Ascending aorta (tissue), 2 donors: ENCODE results near the gene AP2A1. TPM values are rescaled to one million over a fixed set of nuclear protein-coding genes. Genes with fewer than 3 reads are reported as not detected.

Experiments
- DNase-seq, 2 donors: peaks; one replicate each; pipeline ENCODE4 v3.0.0-alpha.2; 2019; ENCODE audit warnings: low spot score in 2 of 2
- H3K27ac ChIP-seq, 2 donors: fragments of 200-600 bp; sonication (generic); one replicate each; pipeline ENCODE4 v1.5.1; 2016 to 2017; ENCODE audit warnings: mild to moderate bottlenecking in 1 of 2
- H3K27me3 ChIP-seq: fragments of 200-600 bp; sonication (generic); one replicate; pipeline ENCODE4 v1.5.1; 2017
- H3K36me3 ChIP-seq, 2 donors: fragments of 200-600 bp; sonication (generic); one replicate each; pipeline ENCODE4 v1.5.1; 2016
- H3K4me1 ChIP-seq, 2 donors: fragments of 200-600 bp; sonication (generic); one replicate each; pipeline ENCODE4 v1.5.1; 2016 to 2017; ENCODE audit warnings: mild to moderate bottlenecking in 1 of 2
- H3K4me3 ChIP-seq, 2 donors: fragments of 200-600 bp; sonication (generic); one replicate each; pipeline ENCODE4 v1.5.1; 2016 to 2017; ENCODE audit warnings: mild to moderate bottlenecking in 1 of 2
- H3K9me3 ChIP-seq, 2 donors: fragments of 200-600 bp; sonication (generic); one replicate each; pipeline ENCODE4 v1.5.1; 2016
- CTCF ChIP-seq, 3 experiments: fragments of 200-600 bp in 2 of 3; fragments of 450-650 bp in 1 of 3; sonication (generic) in 2 of 3; IDR thresholded peaks; one replicate each; pipeline ENCODE4 v1.5.1; 2016 to 2019; ENCODE audit warnings: antibody characterized with exemption in 3 of 3, mild to moderate bottlenecking in 1 of 3, moderate library complexity in 1 of 3
- intact Hi-C: fragments of 100-400 bp; cut with DNase I; formaldehyde crosslinking; loops from one replicate; pipeline ENCODE4 v1.15.1; 2023
- total RNA-seq: library from RNA; depleted of rRNA; stranded (reverse); fragments of >200 nt; gene quantifications from one replicate; pipeline ENCODE4 v1.1.0, GENCODE V29; 2016

The AP2A1 gene
- total RNA-seq, 1 donor from 2014 or later, result 249 TPM

GRCh38 chr19:49850487-49851342 is 83.9 kb downstream of the AP2A1 start, which contains the start of gene PTOV1:
TSS of gene PTOV1 (plus strand) at chr19:49851159.
- TF ChIP-seq CTCF (IDR thresholded peaks at IDR 0.05), result peak in 1 of 3 experiments; percentile 4
- peaks cover 8 to 13% of the 10 kb centered on the region in 2 donors for H3K36me3 ChIP-seq
- H3K4me3 ChIP-seq, result peak within 1 kb of the TSS; percentile 85 to 90
- peak within 1 kb of the TSS; percentile 99 to 100 for H3K27ac ChIP-seq
- DNase-seq, result peak; percentile 51 to 96
- no peaks in the 10 kb centered on the region for H3K27me3 ChIP-seq
- no peaks in the 10 kb centered on the region for H3K9me3 ChIP-seq
- H3K4me1 ChIP-seq, result peaks cover 4 to 10% of the 10 kb centered on the region in 2 donors
- intact Hi-C loops, result loop anchor here (1.0 to 10.0 kb wide), 7 partner anchors 17 to 1216 kb away; partner anchors contain the start of genes DBP, FUZ, MED25 and PNKP

GRCh38 chr19:49851456-49852259 is 84.9 kb downstream of the AP2A1 start:
- Histone ChIP-seq H3K9me3 (no peaks in the 10 kb centered on the region), H3K4me1 (peaks cover 4 to 10% of the 10 kb centered on the region in 2 donors), H3K4me3 (peak overlapping the region; percentile 85 to 90), H3K27me3 (no peaks in the 10 kb centered on the region), H3K36me3 (peaks cover 12 to 22% of the 10 kb centered on the region in 2 donors), H3K27ac (peak overlapping the region; percentile 99 to 100)
- no peak for DNase-seq
- no peak for TF ChIP-seq CTCF (IDR thresholded peaks at IDR 0.05)
- intact Hi-C loops, result loop anchor here (1.0 to 10.0 kb wide), 3 partner anchors 16 to 1217 kb away; partner anchors contain the start of genes DBP, PNKP and PRMT1

- peaks cover 22 to 33% of the 10 kb centered on the region in 2 donors for H3K36me3 ChIP-seq
- H3K9me3 ChIP-seq, result no peaks in the 10 kb centered on the region
- H3K27me3 ChIP-seq, result no peaks in the 10 kb centered on the region
- intact Hi-C loops, result loop anchor here (10.0 kb wide), 1 partner anchor 1218 kb away; the partner anchor contains the start of gene DBP
- no peak overlapping the region for H3K27ac ChIP-seq
- peak overlapping the region; percentile 85 to 90 for H3K4me3 ChIP-seq
- peaks cover 4 to 10% of the 10 kb centered on the region in 2 donors for H3K4me1 ChIP-seq
- no peak for DNase-seq
- TF ChIP-seq CTCF (IDR thresholded peaks at IDR 0.05), result no peak
Observed at GRCh38 chr19:49852631-49853126, 85.9 kb downstream of the AP2A1 start.

GRCh38 chr19:49853852-49854377 is 87.1 kb downstream of the AP2A1 start:
- intact Hi-C loops, result loop anchor here (10.0 kb wide), 1 partner anchor 1219 kb away; the partner anchor contains the start of gene DBP
- DNase-seq, result no peak
- peaks cover 4 to 10% of the 10 kb centered on the region in 2 donors for H3K4me1 ChIP-seq
- no peaks in the 10 kb centered on the region for H3K9me3 ChIP-seq
- no peak overlapping the region for H3K4me3 ChIP-seq
- peaks cover 34 to 45% of the 10 kb centered on the region in 2 donors for H3K36me3 ChIP-seq
- TF ChIP-seq CTCF (IDR thresholded peaks at IDR 0.05), result no peak
- no peaks in the 10 kb centered on the region for H3K27me3 ChIP-seq
- no peak overlapping the region for H3K27ac ChIP-seq
